RWPE2 (cell line): ENCODE results near the gene DDX18.

Source experiments
- ATAC-seq: fragments of 200-7000 bp; cut with Tn5 transposase; 3 replicates; pipeline ENCODE4 v1.9.1; 2021; ENCODE audit warnings: low read depth
- DNase-seq: peaks from one replicate; pipeline ENCODE4 v3.0.0-alpha.2; 2020; ENCODE audit warnings: low spot score
- H3K27ac ChIP-seq: fragments of 450-650 bp; 2 replicates; pipeline ENCODE4 v1.5.1; 2017; ENCODE audit warnings: mild to moderate bottlenecking; ENCODE audit not compliant: poor library complexity, severe bottlenecking
- H3K27me3 ChIP-seq: fragments of 250-450 bp; sonication (Bioruptor Pico); 2 replicates; pipeline ENCODE4 v1.5.1; 2021; ENCODE audit warnings: mild to moderate bottlenecking, moderate library complexity; ENCODE audit not compliant: insufficient read depth, poor library complexity, severe bottlenecking
- H3K36me3 ChIP-seq: fragments of 250-450 bp; sonication (Bioruptor Pico); 2 replicates; pipeline ENCODE4 v1.5.1; 2020; ENCODE audit warnings: low read depth, mild to moderate bottlenecking, moderate library complexity
- H3K4me1 ChIP-seq: fragments of 250-450 bp; sonication (Bioruptor Pico); 2 replicates; pipeline ENCODE4 v1.5.1; 2021; ENCODE audit warnings: mild to moderate bottlenecking, moderate library complexity; ENCODE audit not compliant: insufficient read depth, poor library complexity, severe bottlenecking
- H3K4me3 ChIP-seq: fragments of 250-450 bp; sonication (Bioruptor Pico); 2 replicates; pipeline ENCODE4 v1.5.1; 2021; ENCODE audit warnings: mild to moderate bottlenecking, moderate library complexity; ENCODE audit not compliant: severe bottlenecking
- H3K9me3 ChIP-seq: fragments of 250-450 bp; sonication (Bioruptor Pico); 2 replicates; pipeline ENCODE4 v1.5.1; 2021; ENCODE audit warnings: mild to moderate bottlenecking, moderate library complexity; ENCODE audit not compliant: severe bottlenecking
- TF ChIP-seq, protein P1 (sequence below): fragments of 450-650 bp; IDR thresholded peaks from one replicate; pipeline ENCODE4 v1.5.1; 2017; ENCODE audit warnings: mild to moderate bottlenecking, moderate library complexity; ENCODE audit not compliant: poor library complexity, severe bottlenecking

Gene DDX18

GRCh38 chr2:117879003-117879402 lies 64.5 kb downstream of the DDX18 start:
- no peaks in the 10 kb centered on the region for H3K9me3 ChIP-seq
- H3K27ac ChIP-seq, result no peak overlapping the region
- TF ChIP-seq, protein P1, sequence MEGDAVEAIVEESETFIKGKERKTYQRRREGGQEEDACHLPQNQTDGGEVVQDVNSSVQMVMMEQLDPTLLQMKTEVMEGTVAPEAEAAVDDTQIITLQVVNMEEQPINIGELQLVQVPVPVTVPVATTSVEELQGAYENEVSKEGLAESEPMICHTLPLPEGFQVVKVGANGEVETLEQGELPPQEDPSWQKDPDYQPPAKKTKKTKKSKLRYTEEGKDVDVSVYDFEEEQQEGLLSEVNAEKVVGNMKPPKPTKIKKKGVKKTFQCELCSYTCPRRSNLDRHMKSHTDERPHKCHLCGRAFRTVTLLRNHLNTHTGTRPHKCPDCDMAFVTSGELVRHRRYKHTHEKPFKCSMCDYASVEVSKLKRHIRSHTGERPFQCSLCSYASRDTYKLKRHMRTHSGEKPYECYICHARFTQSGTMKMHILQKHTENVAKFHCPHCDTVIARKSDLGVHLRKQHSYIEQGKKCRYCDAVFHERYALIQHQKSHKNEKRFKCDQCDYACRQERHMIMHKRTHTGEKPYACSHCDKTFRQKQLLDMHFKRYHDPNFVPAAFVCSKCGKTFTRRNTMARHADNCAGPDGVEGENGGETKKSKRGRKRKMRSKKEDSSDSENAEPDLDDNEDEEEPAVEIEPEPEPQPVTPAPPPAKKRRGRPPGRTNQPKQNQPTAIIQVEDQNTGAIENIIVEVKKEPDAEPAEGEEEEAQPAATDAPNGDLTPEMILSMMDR, result no peak
- H3K4me3 ChIP-seq, result no peak overlapping the region
- no peaks in the 10 kb centered on the region for H3K4me1 ChIP-seq
- H3K27me3 ChIP-seq, result peaks cover 10% of the 10 kb centered on the region
- no peak for ATAC-seq
- H3K36me3 ChIP-seq, result no peaks in the 10 kb centered on the region
- DNase-seq, result no peak
